ENCODE data around the gene BPI.

- no peak for TF ChIP-seq SIN3A (IDR thresholded peaks at IDR 0.05; ENCODE audit: borderline replicate concordance, low read depth, low read length)
- no peak for TF ChIP-seq CTCF (IDR thresholded peaks at IDR 0.05)
- TF ChIP-seq YY1 (IDR thresholded peaks at IDR 0.05; ENCODE audit: low read depth): no peak
- no peak for TF ChIP-seq EZH2phosphoT487 (IDR thresholded peaks at IDR 0.05; ENCODE audit: borderline replicate concordance, low read depth)
- no peak for TF ChIP-seq USF1 (IDR thresholded peaks at IDR 0.05; ENCODE audit: borderline replicate concordance, low read depth)
- no peak for TF ChIP-seq EP300 (IDR thresholded peaks at IDR 0.05; ENCODE audit: borderline replicate concordance in 1 of 2, low read depth in 1 of 2, low read length in 1 of 2)
- TF ChIP-seq TCF12 (IDR thresholded peaks at IDR 0.05): no peak
- no peak for TF ChIP-seq POLR2AphosphoS5 (IDR thresholded peaks at IDR 0.05; ENCODE audit: low read depth, low read length)
- no peak for TF ChIP-seq SMC3 (IDR thresholded peaks at IDR 0.05; ENCODE audit: low read depth, low read length)
- TF ChIP-seq RAD21 (IDR thresholded peaks at IDR 0.05; ENCODE audit: low read length): no peak
- TF ChIP-seq REST (IDR thresholded peaks at IDR 0.05; ENCODE audit: low read depth, low read length): no peak
- TF ChIP-seq PBX3 (IDR thresholded peaks at IDR 0.05): no peak
Observed at GRCh38 chr20:38377039-38377685, 73.2 kb downstream of the BPI start.

All from SK-N-SH (cell line).